Activated CD4-positive, alpha-beta T cell treated with anti-CD3 and anti-CD28 coated beads, Interleukin-2, amount 50 U/mL, for 16 hours (primary cell): ENCODE data around the gene LCE4A.
"Not testable (repeated sequence)": the region's sequence is repeated elsewhere in the genome, so short reads cannot be mapped to it uniquely, and the experiment has no call there.

Experiments used
- DNase-seq: peaks from one replicate; pipeline ENCODE4 v3.0.0-alpha.2; 2020

The LCE4A gene, protein sequence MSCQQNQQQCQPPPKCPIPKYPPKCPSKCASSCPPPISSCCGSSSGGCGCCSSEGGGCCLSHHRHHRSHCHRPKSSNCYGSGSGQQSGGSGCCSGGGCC

DNA sequence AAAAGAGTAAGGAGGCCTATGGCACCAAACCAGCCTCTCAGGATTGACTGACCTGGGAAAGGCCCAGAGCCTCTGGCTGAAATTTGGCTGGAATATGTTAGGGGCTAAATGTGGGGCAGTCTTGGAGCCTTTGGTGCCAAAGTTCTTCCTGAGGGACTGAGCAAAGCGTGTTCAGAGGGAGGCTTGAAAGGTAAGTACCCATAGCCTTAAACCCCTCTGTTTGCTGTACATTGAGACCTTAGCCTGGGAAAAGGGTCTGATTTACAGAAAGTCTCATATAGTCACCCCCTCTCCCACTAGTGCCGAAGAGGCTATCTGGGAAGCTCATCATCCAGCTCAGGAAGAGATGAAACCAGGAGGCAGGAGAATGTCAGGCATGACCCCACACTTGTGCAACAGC, at the start of gene LCE4A:
TSS of gene LCE4A (plus strand) at position 301 of the 400 bp plus-strand sequence. CDS start 916 bp downstream, outside the sequence.
- no peak for DNase-seq

DNA sequence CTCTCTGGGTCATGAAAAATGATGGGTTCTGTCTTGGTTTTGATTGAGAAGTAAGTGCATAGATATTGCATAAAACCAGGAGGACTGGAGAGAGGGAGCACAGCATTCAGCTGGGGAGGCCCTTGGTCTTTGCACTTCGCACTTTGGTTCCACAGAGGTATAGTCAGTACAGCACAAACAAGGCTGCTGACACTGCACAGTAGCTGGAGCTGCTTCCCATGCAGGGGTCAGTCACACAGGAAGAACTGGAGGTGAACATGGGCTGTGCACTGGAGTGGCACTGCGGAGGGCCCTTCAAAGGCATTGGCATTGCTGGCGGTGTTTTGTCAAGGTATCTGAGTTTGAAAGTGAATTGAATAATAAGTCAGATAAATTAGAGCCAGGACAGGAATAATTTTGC, 49.3 kb upstream of the LCE4A start:
- DNase-seq = no peak

DNA sequence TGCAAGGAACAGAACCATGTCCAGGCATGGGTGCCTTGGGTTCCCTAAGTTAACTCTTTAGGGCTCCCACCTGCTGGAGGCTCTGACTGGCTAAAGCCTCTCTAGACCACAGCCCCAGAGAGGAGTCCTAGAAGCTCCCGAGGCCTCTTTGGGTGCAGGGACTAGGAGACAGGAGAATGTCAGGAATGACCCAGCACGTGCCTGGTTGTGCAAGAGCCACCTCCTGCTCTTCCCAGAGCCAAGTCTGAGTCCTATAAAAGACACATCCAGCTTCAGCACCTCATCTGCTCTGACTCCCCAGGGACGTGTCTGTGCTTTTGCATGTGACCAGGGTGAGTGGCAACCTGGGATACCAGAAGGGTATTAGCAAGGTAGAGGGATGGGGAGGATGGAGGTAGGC, 44.9 kb upstream of the LCE4A start, which contains the start of gene LCE2D:
TSS of gene LCE2D (plus strand) at position 283 of the 400 bp plus-strand sequence. CDS start 726 bp downstream, outside the sequence.
- no peak for DNase-seq

DNA sequence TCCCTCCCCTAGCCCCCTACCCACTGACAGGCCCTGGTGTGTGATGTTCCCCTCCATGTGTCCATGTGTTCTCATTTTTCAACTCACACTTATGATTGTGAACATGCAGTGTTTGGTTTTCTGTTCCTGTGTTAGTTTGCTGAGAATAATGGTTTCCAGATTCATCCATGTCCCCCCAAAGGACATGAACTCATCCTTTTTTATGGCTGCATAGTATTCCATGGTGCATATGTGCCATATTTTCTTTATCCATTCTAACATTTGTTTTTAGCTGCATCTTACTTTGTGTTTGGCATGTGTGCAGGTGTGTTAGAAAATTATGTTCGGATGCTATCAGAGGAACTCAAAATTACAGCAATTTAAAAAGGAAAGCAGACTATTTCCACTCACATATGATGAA, 41.8 kb upstream of the LCE4A start:
- not testable (repeated sequence) for DNase-seq

DNA sequence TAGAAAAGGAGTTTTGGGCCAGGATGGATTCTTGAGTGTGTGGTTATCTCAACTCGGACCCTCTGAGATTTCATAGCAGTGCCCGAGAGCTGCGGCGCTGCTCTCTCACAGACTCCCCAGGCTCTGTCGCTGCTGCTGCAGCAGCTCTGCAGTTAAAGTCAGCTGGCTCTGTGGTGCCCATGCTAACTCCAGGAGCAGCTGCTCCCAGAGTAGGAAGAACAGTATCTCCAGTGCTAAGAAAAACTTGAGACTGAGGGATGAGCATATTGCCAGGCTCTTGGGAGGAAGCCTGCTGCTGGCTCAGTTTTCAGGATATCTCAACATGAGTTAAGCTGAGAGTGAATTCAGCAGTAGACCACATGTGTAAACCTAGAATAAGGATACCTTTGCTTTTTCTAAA, 40.3 kb upstream of the LCE4A start:
- no peak for DNase-seq

DNA sequence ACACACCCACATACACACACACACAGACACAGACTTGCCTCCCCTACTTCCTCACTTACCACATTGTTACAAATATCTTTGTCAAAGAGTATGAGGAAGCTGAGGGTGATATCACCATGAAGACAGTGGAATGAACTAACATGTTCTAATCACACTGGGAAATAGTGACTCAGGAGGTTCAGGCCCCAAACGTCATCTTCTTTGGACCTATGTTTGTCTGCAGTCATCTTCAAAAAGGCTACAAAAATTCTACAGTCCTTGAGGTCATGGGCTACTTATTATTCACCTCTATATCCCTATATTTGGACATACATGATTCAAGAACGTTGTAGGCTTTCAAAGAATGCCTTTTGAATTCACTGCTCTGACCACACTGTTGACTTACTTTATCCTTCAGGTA, 34.9 kb upstream of the LCE4A start:
- no peak for DNase-seq

DNA sequence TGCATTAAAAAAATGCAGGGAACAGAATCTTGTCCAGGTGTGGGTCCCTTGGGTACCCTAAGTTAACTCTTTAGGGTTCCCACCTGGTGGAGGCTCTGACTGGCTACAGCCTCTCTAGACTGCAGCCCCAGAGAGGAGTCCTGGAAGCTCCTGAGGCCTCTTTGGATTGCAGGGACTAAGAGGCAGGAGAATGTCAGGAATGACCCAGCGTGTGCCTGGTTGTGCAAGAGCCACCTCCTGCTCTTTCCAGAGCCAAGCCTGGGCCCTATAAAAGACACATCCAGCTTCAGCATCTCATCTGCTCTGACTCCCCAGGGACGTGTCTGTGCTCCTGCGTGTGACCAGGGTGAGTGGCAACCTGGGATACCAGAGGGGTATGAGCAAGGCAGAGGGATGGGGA, 33.0 kb upstream of the LCE4A start, which contains the start of gene LCE2C:
TSS of gene LCE2C (plus strand) at position 297 of the 400 bp plus-strand sequence. CDS start 737 bp downstream, outside the sequence.
- not testable (repeated sequence) for DNase-seq

DNA sequence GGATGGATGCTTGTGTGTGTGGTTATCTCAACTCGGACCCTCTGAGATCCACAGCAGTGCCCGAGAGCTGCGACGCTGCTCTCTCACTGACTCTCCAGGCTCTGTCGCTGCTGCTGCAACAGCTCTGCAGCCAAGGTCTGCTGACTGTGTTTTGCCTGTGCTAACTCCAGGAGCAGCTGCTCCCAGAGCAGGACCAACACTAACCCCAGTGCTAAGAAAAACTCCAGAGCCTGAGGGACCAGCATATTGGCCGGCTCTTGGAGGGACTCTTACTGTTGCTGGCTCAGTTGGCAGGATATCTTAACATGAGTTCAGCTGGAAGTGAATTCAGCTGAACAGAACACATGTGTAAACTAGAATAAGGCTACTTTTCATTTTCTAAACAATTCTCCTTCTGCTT, 28.5 kb upstream of the LCE4A start:
- no peak for DNase-seq

DNA sequence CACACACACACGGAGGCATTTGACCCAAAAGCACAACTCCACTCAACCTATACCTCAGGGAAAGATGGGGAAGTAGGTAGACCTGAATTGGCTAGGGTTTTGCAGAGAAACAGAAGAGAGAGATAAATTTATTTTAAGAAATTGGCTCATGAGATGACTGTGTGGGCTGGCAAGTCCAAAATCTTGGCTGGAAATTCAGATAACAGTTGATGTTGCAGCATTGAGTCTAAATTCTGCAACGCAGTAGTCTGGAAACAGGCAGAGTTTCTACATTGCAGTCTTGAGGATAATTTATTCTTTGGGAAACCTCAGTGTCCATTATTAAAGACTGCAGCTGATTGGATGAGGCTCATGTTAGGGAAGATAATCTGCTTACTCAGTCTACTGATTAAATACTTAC, 26.3 kb upstream of the LCE4A start:
- no peak for DNase-seq

DNA sequence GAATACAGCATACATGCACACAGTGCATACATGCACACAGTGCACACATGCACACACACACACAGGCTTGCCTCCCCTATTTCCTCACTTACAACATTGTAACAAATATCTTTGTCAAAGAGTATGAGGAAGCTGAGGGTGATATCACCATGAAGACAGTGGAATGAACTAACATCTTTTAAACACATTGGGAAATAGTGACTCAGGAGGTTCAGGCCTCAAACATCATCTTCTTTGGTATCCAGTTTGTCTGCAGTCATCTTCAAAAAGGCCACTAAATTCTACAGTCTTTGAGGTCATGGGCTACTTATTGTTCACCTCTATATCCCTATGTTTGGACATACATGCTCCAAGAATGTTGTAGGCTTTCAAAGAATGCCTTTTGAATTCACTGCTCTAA, 24.1 kb upstream of the LCE4A start:
- DNase-seq = no peak

DNA sequence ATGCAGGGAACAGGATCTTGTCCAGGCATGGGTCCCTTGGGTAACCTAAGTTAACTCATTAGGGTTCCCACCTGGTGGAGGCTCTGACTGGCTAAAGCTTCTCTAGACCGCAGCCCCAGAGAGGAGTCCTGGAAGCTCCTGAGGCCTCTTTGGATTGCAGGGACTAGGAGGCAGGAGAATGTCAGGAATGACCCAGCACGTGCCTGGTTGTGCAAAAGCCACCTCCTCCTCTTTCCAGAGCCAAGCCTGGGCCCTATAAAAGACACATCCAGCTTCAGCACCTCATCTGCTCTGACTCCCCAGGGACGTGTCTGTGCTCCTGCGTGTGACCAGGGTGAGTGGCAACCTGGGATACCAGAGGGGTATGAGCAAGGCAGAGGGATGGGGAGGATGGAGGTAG, 22.1 kb upstream of the LCE4A start, which contains the start of gene LCE2B:
TSS of gene LCE2B (plus strand) at position 301 of the 400 bp plus-strand sequence. CDS start 721 bp downstream, outside the sequence.
- not testable (repeated sequence) for DNase-seq

DNA sequence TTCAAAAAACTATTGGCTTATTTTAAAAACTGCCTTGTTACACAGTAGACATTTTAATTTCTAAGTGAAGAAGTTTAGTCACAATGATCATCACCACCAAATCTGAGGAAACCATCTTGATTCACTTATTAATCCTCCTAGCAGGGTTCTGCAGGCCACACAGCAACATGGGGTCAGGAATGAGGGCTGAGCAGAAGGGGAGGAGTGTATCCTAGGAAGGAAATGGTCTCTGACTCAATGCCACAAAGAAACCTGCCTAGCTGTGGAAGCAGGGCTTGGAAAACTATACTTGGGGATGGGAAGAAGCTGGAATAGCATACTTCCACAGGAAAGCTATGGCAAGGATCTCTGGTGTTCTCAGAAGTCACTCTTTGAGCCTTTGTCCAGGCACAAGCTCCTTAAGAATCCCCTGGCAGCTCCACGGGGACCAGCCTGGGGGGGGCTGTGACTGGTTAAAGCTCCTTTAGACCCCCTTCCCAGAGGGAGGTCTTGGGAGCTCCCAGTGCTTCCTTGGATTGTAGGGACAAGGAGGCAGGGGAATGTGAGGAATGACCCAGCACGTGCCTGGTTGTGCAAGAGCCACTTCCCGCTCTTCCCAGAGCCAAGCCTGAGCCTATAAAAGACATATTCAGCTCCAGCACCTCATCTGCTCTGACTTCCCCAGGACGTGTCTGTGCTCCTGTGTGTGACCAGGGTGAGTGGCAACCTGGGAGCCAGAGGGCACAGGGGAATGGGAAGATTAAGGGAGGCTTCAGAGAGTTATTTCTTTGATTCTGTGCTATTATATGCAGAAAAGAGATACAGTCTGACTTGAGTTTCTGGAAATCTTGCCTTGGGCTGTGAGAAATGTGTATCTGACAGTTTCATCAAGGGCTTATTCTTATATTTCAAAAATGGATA, 10.0 kb upstream of the LCE4A start, which contains the start of gene LCE2A:
TSS of gene LCE2A (plus strand) at position 645 of the 900 bp plus-strand sequence. CDS start 557 bp downstream, outside the sequence.
- no peak for DNase-seq

DNA sequence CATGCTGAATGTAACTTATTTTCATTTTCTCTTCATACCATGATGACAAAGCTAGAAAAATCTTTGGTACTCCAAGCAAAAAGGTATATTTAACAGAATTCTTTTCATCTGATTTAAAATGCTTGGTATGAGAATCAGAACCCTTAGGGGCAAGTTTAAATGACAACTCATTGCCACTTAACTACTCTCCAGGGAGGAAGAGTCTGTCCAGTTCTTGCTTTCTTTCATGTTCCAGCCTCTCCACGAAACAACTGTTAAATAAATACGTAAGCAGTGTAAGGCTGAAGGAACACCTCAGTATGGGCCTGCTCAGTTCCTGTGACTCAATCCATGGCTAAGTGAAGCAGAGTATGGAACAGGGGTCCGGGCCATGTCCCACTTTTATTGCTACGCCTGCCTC, 8.2 kb upstream of the LCE4A start:
- DNase-seq = no peak

DNA sequence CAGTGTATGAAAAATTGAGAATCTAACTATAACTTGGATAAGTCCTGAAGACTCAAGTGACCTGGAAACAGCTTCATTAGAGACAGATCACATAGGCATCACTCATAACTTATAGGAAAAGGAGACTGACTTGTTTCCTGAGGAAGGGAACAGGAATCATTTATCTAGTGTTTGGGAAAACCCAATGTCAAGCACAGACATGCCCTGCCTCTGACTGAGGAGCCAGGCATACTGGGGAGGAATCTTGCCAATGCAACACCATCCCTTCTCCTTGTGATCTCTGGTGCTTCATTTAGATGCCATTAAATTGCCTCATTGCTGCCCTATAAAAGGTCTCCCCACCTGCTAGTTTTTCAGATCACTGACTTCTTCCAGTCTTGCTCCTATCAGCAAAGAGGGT, 10.3 kb downstream of the LCE4A start:
- no peak for DNase-seq

DNA sequence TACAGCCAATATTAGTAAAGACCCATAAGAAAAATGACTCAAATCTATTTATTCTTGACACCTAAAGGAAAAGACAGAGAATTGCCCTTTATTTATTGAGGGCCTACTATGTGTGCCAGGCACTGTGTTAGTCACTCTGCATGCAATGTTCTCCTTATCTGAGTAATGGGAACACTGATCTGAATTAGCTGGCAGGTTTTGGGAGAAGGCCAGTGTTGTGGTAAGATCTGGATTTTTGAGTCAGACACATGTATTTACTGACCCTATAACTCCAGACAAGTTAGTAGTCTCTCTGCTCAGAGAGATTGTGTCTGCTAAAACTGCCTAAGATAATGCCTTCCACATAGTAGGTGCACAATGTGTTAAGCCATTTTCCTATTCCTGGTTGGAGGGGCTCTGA, 17.3 kb downstream of the LCE4A start:
- no peak for DNase-seq

DNA sequence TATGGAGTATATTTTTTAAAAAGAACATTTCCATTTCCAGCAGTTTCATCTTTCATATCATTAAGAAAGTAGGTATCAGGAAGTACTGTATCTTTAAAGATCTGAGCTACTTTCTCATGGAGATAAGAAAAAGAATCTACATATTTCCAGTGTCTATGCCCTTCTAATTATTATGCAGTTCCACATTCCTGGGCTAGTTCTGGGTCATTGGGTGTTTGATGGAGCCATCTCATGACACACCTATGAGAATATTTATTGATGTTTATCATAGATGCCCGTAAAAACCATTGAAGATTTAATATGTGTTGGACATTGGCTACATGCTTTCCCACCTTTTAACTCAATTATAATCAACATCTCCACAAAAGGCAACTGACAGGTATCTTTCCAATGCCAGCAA, 21.0 kb downstream of the LCE4A start:
- no peak for DNase-seq

DNA sequence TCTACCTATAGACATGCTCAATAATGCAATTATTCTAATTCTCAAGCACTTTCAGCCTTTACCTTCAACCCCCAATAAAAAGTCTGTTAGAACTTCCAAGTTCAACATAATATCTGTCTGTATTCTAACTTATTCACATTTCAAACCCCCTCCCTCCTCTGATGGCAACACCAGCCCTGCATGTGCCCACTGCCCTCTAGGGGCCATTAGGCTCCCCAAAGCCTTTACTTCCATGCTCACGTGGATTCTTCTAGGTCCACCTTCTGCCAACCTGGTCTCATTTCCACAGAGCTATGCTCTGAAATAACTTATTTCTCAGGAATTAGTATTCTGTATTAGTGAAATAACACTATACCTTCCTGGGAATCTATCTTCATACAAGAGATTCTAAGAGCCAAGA, 27.7 kb downstream of the LCE4A start:
- no peak for DNase-seq

DNA sequence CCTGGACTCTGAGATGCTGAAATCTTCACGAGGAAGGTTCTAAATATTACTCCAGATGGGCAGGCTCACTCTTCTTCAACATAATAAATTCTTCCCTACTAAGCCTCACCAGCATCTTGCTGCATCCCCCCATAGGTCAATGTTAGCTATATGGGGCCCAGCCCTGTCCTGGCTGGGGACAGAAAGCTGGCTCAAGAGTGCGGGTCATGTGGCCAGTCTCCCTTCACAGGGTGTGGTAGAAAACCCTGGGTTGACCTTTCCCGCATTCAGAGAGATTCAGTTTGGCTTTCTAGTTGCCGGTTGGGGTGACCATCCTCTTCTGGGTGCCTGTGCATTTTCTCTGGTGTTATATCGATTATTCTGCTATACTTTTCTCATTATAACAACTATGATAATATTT, 30.0 kb downstream of the LCE4A start:
- no peak for DNase-seq

DNA sequence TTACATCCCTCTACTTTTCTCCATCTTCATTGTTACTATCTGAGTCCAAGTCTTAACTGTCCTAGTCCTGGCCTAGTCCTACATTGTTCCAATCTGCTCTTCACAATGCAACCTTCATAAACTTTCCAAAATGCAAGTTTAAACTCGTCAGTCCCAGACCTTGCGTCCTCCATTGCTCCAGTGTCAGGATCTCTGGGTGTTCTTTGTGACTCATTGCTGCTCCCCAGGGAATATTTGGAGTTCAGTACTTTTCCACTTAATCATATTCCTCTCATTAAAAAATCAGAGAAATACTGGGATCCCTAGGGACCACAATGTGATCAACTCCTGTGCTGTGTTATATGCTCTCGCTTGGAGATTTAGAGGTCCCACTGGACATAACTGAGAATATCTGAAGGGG, 31.9 kb downstream of the LCE4A start:
- DNase-seq = no peak

DNA sequence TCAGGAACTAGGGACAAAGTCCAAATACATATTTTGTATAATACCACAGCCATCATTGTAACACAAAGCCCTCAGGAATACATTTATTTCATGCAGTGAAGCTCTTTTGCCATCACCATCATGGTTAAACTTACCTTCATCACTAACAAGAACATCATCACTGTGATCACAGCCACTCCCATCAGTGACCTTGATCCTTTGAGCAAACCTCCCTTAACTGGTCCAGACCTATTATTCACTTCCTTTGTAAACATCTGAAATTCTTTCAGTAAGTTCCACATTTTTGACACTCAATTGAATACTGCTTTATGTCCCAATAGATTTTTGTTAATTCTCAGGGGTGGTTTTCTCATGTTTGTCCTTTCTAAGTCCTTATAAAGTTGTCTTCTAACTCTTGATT, 33.7 kb downstream of the LCE4A start:
- DNase-seq = no peak

DNA sequence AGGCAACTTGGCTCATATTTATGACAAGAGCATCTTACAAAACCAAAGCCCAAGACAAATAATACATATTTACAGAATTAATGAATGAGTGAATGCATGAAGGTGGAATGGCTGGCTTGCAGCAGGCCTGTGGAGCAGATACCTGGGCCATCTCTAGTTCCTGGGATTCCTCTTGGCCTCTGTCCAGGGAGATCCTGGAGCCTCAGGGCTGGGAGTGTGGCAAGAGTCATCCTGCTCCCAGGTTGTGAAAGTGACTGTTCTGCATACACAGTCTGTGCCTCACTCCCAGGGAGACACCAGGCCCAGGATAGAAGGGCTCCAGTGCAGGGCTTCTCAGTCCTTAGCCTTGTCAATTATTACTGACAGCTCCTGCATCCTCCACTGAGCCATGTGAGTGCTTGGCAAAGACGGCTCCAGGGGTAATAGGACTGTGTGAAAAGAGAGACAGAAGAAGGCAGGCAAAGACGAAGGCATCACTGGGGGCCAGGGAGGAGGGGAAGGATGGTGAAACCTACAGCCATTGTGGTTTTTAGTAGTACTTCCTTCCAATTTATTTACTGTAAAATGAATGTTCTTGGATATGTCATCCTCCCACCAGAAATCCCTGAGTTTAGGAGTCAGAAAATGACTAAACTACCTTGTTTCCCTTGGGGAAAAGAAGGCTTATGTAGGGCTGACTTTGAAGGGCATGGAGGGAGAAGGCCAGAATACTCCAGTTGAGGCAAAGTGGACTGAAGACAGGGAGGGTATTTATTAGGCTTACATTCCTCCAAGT, 35.6 kb downstream of the LCE4A start:
- DNase-seq = no peak

DNA sequence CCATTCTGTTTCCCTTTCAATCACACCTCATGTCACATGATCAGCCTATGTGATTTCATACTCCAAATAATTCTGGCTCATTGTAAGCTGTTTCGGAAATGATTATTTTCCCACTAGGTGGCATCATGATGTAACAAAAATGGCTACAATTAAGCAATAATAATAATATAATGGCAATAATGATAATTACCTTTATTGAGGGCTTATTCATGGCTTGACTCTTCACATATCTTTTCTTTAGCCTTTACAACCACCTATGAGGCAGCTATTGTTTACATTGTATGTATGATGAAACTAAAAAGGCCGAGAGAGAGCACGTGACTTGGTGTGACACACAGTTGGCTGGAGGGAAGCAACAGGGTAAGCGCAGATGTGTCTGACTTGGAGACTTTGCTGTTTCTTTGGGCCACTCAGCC, 37.3 kb downstream of the LCE4A start:
- DNase-seq = no peak

DNA sequence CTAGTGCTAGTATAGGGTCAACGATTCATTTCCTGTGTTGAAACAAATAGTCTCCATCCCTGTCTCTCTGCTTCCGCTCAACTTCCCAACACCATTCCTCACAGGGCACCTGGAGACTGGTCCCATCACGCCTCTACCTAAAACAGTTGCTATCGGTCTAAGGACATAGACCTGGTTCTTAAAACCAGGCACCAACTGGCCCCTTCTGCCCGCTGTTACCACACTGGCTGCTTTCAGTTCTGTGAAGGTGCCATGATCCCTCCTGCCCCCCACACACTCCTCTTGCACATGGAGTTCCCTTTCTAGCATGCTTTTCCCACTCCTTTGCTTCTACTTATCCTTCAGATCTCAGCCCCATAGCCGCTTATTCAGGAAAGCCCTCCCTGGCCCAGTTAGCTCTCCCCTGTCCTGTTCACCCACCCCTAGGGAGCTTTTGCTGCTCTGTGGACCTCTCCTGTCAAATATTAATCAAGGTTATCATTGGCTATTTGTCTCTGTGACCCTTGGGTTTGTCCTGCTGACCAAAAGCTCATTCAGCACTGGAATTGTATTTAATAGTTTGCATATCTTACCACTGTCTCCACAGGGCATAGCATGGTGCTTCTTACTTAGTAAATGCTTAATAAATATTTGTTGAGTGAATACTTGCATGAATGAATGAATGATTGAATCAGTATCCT, 37.9 kb downstream of the LCE4A start:
- no peak for DNase-seq
